CD4-positive, alpha-beta T cell treated with Interleukin-6 at 100 ng/mL for 8 hours (primary cell): ENCODE data around the gene PDIA4.
"Not testable (repeated sequence)": the region's sequence is repeated elsewhere in the genome, so short reads cannot be mapped to it uniquely, and the experiment has no call there.

Experiments
- DNase-seq: peaks from one replicate; pipeline ENCODE4 v3.0.0-alpha.2; 2020; ENCODE audit warnings: mixed read lengths, low spot score

The PDIA4 gene

GRCh38 chr7:149036676-149037075 lies 8.4 kb upstream of the PDIA4 start:
- DNase-seq, result no peak

- DNase-seq, result no peak
These were observed 3.1 kb upstream of the PDIA4 start for GRCh38 chr7:149031353-149031910.

- not testable (repeated sequence) for DNase-seq
These were observed 2.1 kb upstream of the PDIA4 start for GRCh38 chr7:149030439-149030838.

GRCh38 chr7:149027611-149028345 lies 527 bp downstream of the PDIA4 start:
- no peak for DNase-seq

- DNase-seq, result no peak
These were observed 1.2 kb downstream of the PDIA4 start for GRCh38 chr7:149027055-149027454.

- no peak for DNase-seq
These were observed 4.6 kb downstream of the PDIA4 start for GRCh38 chr7:149023662-149024061.

GRCh38 chr7:149022756-149023360 lies 5.4 kb downstream of the PDIA4 start:
- no peak for DNase-seq

- no peak for DNase-seq
These were observed 6.6 kb downstream of the PDIA4 start for GRCh38 chr7:149021725-149022062.

GRCh38 chr7:149020483-149020882 lies 7.8 kb downstream of the PDIA4 start:
- DNase-seq, result no peak

- DNase-seq, result no peak
These were observed 11.4 kb downstream of the PDIA4 start for GRCh38 chr7:149016876-149017275.

GRCh38 chr7:149014309-149014708 lies 14.0 kb downstream of the PDIA4 start:
- DNase-seq, result no peak

- no peak for DNase-seq
These were observed 14.4 kb downstream of the PDIA4 start for GRCh38 chr7:149013876-149014275.

- DNase-seq, result not testable (repeated sequence)
These were observed 15.6 kb downstream of the PDIA4 start for GRCh38 chr7:149012730-149013129.

GRCh38 chr7:149011491-149011890 lies 16.8 kb downstream of the PDIA4 start:
- no peak for DNase-seq

- no peak for DNase-seq
These were observed 17.9 kb downstream of the PDIA4 start for GRCh38 chr7:149010451-149010850.

GRCh38 chr7:149009527-149009926 lies 18.8 kb downstream of the PDIA4 start:
- no peak for DNase-seq

- no peak for DNase-seq
These were observed 20.7 kb downstream of the PDIA4 start for GRCh38 chr7:149007611-149008010.

- DNase-seq, result no peak
These were observed 21.2 kb downstream of the PDIA4 start for GRCh38 chr7:149007146-149007545.

- DNase-seq, result no peak
These were observed 22.0 kb downstream of the PDIA4 start for GRCh38 chr7:149006345-149006725.

GRCh38 chr7:149005427-149006344 lies 22.6 kb downstream of the PDIA4 start:
- peak; percentile 79 for DNase-seq

- DNase-seq, result no peak
These were observed 23.6 kb downstream of the PDIA4 start for GRCh38 chr7:149004405-149005370.
